Measurements from ENCODE around the gene PLCB3. TPM values are rescaled to one million over a fixed set of nuclear protein-coding genes. Genes with fewer than 3 reads are reported as not detected.

PLCB3 gene
- total and polyA plus RNA-seq, 2 of the 13 experiments (the other 11 are each of a cell fraction or from before 2014, with no cell fraction given): 7.5 to 13.8 TPM

GRCh38 chr11:64252003-64252872 is 908 bp downstream of the PLCB3 start (continued):
- TF ChIP-seq ZFX (CRISPR knock-in tag; IDR thresholded peaks at IDR 0.05; ENCODE audit: low read depth) (0 out of 2 replicates have a peak, but pooled peaks have one; percentile 3), ZNF619 (CRISPR knock-in tag; IDR thresholded peaks at IDR 0.05) (no peak), ZNF558 (CRISPR knock-in tag; IDR thresholded peaks at IDR 0.05; ENCODE audit: borderline replicate concordance) (0 out of 2 replicates have a peak, but pooled peaks have one; percentile 34), NRL (CRISPR knock-in tag; IDR thresholded peaks at IDR 0.05; ENCODE audit: borderline replicate concordance) (0 out of 2 replicates have a peak, but pooled peaks have one; percentile 23), HMGXB4 (CRISPR knock-in tag; IDR thresholded peaks at IDR 0.05; ENCODE audit: borderline replicate concordance in 1 of 2, low read depth in 1 of 2) (peak; percentile 34 to 64; a peak in 2 of 4 replicates), MTA1 (CRISPR knock-in tag; IDR thresholded peaks at IDR 0.05; ENCODE audit: borderline replicate concordance) (peak; percentile 15; the same call in 1 of the 2 replicates)

- TF ChIP-seq ELF3 (CRISPR knock-in tag; IDR thresholded peaks at IDR 0.05): no peak
- TF ChIP-seq ZNF629 (CRISPR knock-in tag; conservative IDR thresholded peaks at IDR 0.05): peak; percentile 74
- H3K27ac ChIP-seq (ENCODE audit: extremely low read length, insufficient read depth, low read length): no peak overlapping the region
- H3K79me2 ChIP-seq (ENCODE audit: insufficient read depth, low read length): peaks cover 7% of the 10 kb centered on the region
- no peaks in the 10 kb centered on the region for H3K9me3 ChIP-seq (ENCODE audit: low read length)
- peaks cover 5 to 10% of the 10 kb centered on the region in 2 experiments; a peak in 1 of 5 replicates for H3K36me3 ChIP-seq (replicated peaks in 1 of 2; ENCODE audit: control insufficient read depth in 1 of 2, insufficient read depth in 2 of 2, low read length in 2 of 2)
- no peaks in the 10 kb centered on the region for H4K20me1 ChIP-seq (ENCODE audit: insufficient read depth, low read length)
- no peak overlapping the region for H3K9ac ChIP-seq (ENCODE audit: insufficient read depth, low read depth, low read length)
- in situ Hi-C loops (cut with HindIII; ENCODE audit: extremely low pct_ligation_motif_present, low pct_unique_long_range_greater_than_20kb) (no loop called here), intact Hi-C loops (cut with micrococcal nuclease; ENCODE audit: unreplicated experiment) (no loop called here)
- peaks cover 46% of the 10 kb centered on the region for H3K4me1 ChIP-seq (ENCODE audit: insufficient read depth, low read length)
- FAIRE-seq: no peak
- WGBS (ENCODE audit: low lambda C conversion rate): 90% methylated on average over 3 of the region's 8 CpGs
- no peak for DNase-seq (ENCODE audit: low spot score)
- ChIA-PET POLR2A (interaction anchor here (1.3 to 2.1 kb wide), 2 partner anchors 12 to 52 kb away, joined by 6 to 7 read pairs; partner anchors contain the start of gene ESRRA), CTCF (ENCODE audit: low intra/inter-chr PET ratio, low total read pairs) (no interaction called here)
- no peak overlapping the region for H3K4me2 ChIP-seq (ENCODE audit: low read depth, low read length)
- BruUV-seq (replicated peaks): no TSS peak
- no peak overlapping the region for H3K4me3 ChIP-seq (replicated peaks in 1 of 3; ENCODE audit: insufficient read depth in 1 of 3, low read depth in 2 of 3, low read length in 3 of 3)
- no peak overlapping the region for H2AFZ ChIP-seq (ENCODE audit: low read length)
- ATAC-seq: no peak
- no peaks in the 10 kb centered on the region; a peak in 1 of 5 replicates for H3K27me3 ChIP-seq (ENCODE audit: control insufficient read depth in 1 of 2, insufficient read depth in 2 of 2, low read length in 2 of 2)
Measured at GRCh38 chr11:64253043-64253442, 1.7 kb downstream of the PLCB3 start.
